Stomach (tissue), 9 donors: ENCODE data around the gene CHIC2. TPM values are rescaled to one million over a fixed set of nuclear protein-coding genes. Genes with fewer than 3 reads are reported as not detected.

Experiments
- DNase-seq, 2 donors: peaks; one replicate each; pipeline versions ENCODE4 v3.0.0 to v3.0.0-alpha.2; 2013 to 2019
- H3K27ac ChIP-seq, 5 donors: fragments of 200-600 bp in 4 of 5; sonication (generic) in 4 of 5; one replicate each; pipeline ENCODE4 v1.5.1; 2013 to 2019; ENCODE audit warnings: mild to moderate bottlenecking in 1 of 5, moderate library complexity in 1 of 5
- H3K27me3 ChIP-seq, 3 donors: fragments of 200-600 bp; sonication (generic); one replicate each; pipeline ENCODE4 v1.5.1; 2017 to 2019; ENCODE audit warnings: mixed run types in 1 of 3
- H3K36me3 ChIP-seq, 4 donors: fragments of 200-600 bp; sonication (generic); 1 replicate in 3 of 4; 2 replicates in 1 of 4; pipeline ENCODE4 v1.5.1; 2016 to 2019
- H3K4me1 ChIP-seq, 4 donors: fragments of 200-600 bp; sonication (generic); one replicate each; pipeline ENCODE4 v1.5.1; 2016 to 2019
- H3K4me3 ChIP-seq, 4 donors: fragments of 200-600 bp; sonication (generic) in 3 of 4; one replicate each; pipeline ENCODE4 v1.5.1; 2016 to 2019; ENCODE audit warnings: mild to moderate bottlenecking in 1 of 4
- H3K9me3 ChIP-seq, 4 donors: fragments of 200-600 bp; sonication (generic); one replicate each; pipeline ENCODE4 v1.5.1; 2016 to 2019
- CTCF ChIP-seq, 7 experiments: fragments of 450-650 bp in 4 of 7; fragments of 200-600 bp in 3 of 7; sonication (generic) in 3 of 7; IDR thresholded peaks; one replicate each; pipeline ENCODE4 v1.5.1; 2016 to 2019; ENCODE audit warnings: antibody characterized with exemption in 7 of 7, control low read depth in 2 of 7, mild to moderate bottlenecking in 1 of 7
- EP300 ChIP-seq: sonication (generic); formaldehyde crosslinking; IDR thresholded peaks from one replicate; pipeline ENCODE4 v1.6.1; 2017; ENCODE audit warnings: antibody characterized with exemption
- POLR2A ChIP-seq, 4 donors: fragments of 450-650 bp; IDR thresholded peaks; one replicate each; pipeline ENCODE4 v1.6.1; 2016; ENCODE audit warnings: antibody characterized with exemption in 4 of 4, control low read depth in 2 of 4, mild to moderate bottlenecking in 1 of 4, moderate library complexity in 1 of 4
- POLR2AphosphoS5 ChIP-seq, 3 donors: sonication (generic); formaldehyde crosslinking; IDR thresholded peaks; one replicate each; pipeline ENCODE4 v1.6.1; 2016; ENCODE audit warnings: antibody characterized with exemption in 3 of 3
- WGBS, 5 donors: extraction: QIAGEN DNeasy Blood & Tissue Kit in 3 of 5; methylation state at CpG; one replicate each; pipeline versions ENCODE4 v1.1.5 to v1.1.7; 2013 to 2018; 5-methylcytosine and 5-hydroxymethylcytosine counted together
- intact Hi-C: fragments of 100-400 bp; cut with DNase I; formaldehyde crosslinking; loops from one replicate; pipeline ENCODE4 v1.15.1; 2023; ENCODE audit warnings: low total_unique reads
- polyA plus RNA-seq, 3 donors: library from polyadenylated mRNA; stranded (reverse); fragments of 200-250 nt; gene quantifications; one replicate each; pipeline ENCODE4 v1.2.3, GENCODE V29; 2013
- total RNA-seq, 5 donors: library from RNA; depleted of rRNA; stranded (reverse); fragments of >200 nt; gene quantifications; one replicate each; pipeline versions ENCODE4 v1.1.0 to v1.2.3, GENCODE V29; 2014 to 2016
- donor health status: healthy with polysubstance abuse.
- donor health status: Bipolar disorder and iron deficiency.
- donor health status: healthy.

The CHIC2 gene
- total and polyA plus RNA-seq, 8 donors = 9.8 to 128 (median 27.2) TPM

DNA sequence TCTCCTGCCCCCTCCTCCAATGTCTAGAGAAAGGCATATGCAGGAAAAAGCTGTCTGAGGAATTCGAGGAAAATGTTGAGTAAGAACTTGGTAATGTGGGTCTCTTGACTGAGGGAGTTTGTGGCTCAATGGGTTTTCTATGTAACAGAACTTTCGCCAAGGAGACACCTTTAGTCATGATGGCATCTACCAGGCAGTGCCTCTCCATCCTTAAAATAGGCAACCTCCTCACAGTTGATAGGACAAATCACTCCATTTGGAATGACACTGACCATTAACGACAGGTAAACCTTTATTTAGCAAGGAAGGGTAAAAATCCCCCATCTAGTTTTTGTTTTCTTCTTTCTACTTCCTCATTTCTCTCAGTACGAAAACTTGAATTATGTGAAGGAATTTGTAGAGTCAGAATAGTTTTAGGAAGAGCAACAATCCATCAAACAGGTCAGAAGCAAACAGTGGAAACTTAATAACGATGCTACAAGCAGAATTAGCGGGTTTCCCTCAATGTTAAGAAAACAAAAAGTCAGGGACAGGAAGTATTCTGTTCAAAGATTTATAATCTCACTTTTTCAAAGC is 38.2 kb upstream of the CHIC2 start:
- intact Hi-C loops = no loop called here
- peaks cover 39 to 100% (median 86%) of the 10 kb centered on the region in 3 donors for H3K27me3 ChIP-seq
- H3K9me3 ChIP-seq = no peaks in the 10 kb centered on the region
- DNase-seq = no peak
- no peak overlapping the region for H3K27ac ChIP-seq
- no peak overlapping the region for H3K4me3 ChIP-seq
- WGBS, 5 donors = 28 to 35% (median 32%) methylated on average over 6 of the region's 6 CpGs
- no peaks in the 10 kb centered on the region for H3K36me3 ChIP-seq
- H3K4me1 ChIP-seq = peaks cover 32 to 43% (median 37%) of the 10 kb centered on the region in 4 donors
- no peak for TF ChIP-seq EP300
- no peak for TF ChIP-seq POLR2A (IDR thresholded peaks at IDR 0.05)

GRCh38 chr4:54101190-54102041 is 37.0 kb upstream of the CHIC2 start:
- 4 to 19% (median 11%) methylated on average over 49 to 50 of the region's 50 CpGs for WGBS, 5 donors
- Histone ChIP-seq H3K27me3 (peaks cover 39 to 100% (median 89%) of the 10 kb centered on the region in 3 donors), H3K36me3 (no peaks in the 10 kb centered on the region), H3K4me3 (peak overlapping the region in 3 of 4 donors; percentile 34 to 47 (median 37)), H3K4me1 (peaks cover 32 to 43% (median 37%) of the 10 kb centered on the region in 4 donors), H3K27ac (no peak overlapping the region), H3K9me3 (no peaks in the 10 kb centered on the region)
- TF ChIP-seq POLR2A (IDR thresholded peaks at IDR 0.05) (no peak), POLR2AphosphoS5 (IDR thresholded peaks at IDR 0.05) (no peak), EP300 (no peak), CTCF (IDR thresholded peaks at IDR 0.05) (no peak)
- intact Hi-C loops = no loop called here
- DNase-seq = no peak

DNA sequence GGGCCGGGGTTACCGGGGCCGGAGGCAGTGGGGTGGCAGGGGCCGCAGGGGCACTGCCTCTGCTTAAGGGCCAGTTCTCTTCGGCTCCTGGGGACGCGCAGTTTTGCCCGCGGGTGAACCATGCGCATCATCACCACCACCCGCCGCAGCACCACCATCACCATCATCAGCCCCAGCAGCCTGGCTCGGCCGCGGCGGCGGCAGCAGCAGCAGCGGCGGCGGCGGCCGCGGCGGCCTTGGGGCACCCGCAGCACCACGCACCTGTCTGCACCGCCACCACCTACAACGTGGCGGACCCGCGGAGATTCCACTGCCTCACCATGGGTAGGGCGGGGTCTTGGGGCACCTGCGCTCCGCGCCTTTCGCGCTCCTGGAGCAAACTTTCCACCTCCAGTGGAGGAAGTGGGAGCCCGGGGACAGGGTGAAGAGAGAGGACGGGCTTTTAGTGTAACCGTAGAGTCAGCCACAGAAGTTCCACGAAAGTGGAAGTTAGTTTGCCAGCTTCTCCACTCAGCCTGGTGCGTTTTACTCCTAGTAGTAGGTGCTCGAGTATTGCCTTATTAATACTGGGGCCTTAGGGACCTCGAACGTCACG is 36.3 kb upstream of the CHIC2 start:
- peaks cover 39 to 100% (median 95%) of the 10 kb centered on the region in 3 donors for H3K27me3 ChIP-seq
- H3K4me1 ChIP-seq = peaks cover 32 to 43% (median 37%) of the 10 kb centered on the region in 4 donors
- no peaks in the 10 kb centered on the region for H3K9me3 ChIP-seq
- H3K36me3 ChIP-seq = no peaks in the 10 kb centered on the region
- no peak for DNase-seq
- TF ChIP-seq CTCF (IDR thresholded peaks at IDR 0.05) (no peak), POLR2A (IDR thresholded peaks at IDR 0.05) (no peak), EP300 (no peak), POLR2AphosphoS5 (IDR thresholded peaks at IDR 0.05) (no peak)
- no peak overlapping the region for H3K27ac ChIP-seq
- intact Hi-C loops = no loop called here
- 1 to 9% (median 2%) methylated on average over 9 to 46 of the region's 46 CpGs for WGBS, 5 donors
- peak overlapping the region; percentile 27 to 47 (median 36) for H3K4me3 ChIP-seq

DNA sequence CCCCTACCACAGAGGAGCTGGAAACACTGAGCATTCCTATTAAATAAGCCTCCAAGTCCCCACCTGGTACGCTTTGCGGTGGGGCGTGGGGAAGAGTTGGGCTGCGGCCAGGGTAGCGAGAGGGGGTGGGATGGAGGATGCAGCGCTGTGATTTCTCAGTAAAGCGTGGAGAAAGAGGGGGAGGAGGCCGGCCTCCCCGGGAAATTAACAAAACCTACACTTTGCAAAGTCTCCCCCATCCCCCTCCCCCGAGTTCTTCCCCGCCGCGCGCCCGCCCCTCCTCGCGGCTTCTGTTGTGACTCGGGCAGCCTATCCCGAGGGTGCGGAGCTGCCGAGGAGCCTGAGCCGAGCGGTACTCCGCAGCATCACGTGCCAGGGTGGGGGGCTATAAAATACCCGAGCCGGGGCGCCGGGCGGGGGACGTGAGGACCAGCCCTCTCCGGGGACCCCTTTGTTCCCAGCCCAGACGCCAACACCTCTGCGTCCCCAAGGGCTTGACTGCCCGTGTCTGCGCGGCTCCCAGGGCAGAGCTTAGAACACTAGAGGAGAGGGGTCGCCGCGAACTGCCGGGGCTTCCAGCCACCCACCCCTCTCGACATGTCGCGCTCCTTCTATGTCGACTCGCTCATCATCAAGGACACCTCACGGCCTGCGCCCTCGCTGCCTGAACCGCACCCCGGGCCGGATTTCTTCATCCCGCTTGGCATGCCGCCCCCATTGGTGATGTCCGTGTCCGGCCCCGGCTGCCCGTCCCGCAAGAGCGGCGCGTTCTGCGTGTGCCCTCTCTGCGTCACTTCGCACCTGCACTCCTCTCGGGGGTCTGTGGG is 35.6 kb upstream of the CHIC2 start, which contains the start of gene GSX2:
GSX2 (plus strand) TSS at position 416 of the 827 bp plus-strand sequence; CDS start at position 598, 182 bp downstream.
- Histone ChIP-seq H3K27ac (no peak within 1 kb of the TSS), H3K36me3 (no peaks in the 10 kb centered on the region), H3K27me3 (peaks cover 39 to 100% (median 95%) of the 10 kb centered on the region in 3 donors), H3K9me3 (no peaks in the 10 kb centered on the region), H3K4me3 (peak within 1 kb of the TSS; percentile 27 to 47 (median 36)), H3K4me1 (peaks cover 32 to 43% (median 37%) of the 10 kb centered on the region in 4 donors)
- no peak for TF ChIP-seq EP300
- intact Hi-C loops = no loop called here
- peak in 1 of 2 donors; percentile 36 for DNase-seq
- 1 to 4% (median 3%) methylated on average over 35 to 66 of the region's 66 CpGs for WGBS, 5 donors
